SK-N-SH (cell line): ENCODE results near the gene SPA17. TPM values are rescaled to one million over a fixed set of nuclear protein-coding genes. Genes with fewer than 3 reads are reported as not detected.

Experiments
- CTCF ChIA-PET: fragments of 300-600, 350-600 bp; formaldehyde crosslinking; extraction: SDS; loops from one replicate; lab custom pipeline; 2021; lab: Yijun Ruan, JAX
- POLR2A ChIA-PET: fragments of 350-600 bp; sonication (Branson Sonifier 250); formaldehyde crosslinking; extraction: SDS; loops from one replicate; lab custom pipeline; 2020; ENCODE audit warnings: antibody characterized with exemption, inconsistent platforms; lab: Yijun Ruan, JAX
- DNase-seq: peaks from one replicate; pipeline ENCODE4 v3.0.0; 2012
- H2AFZ ChIP-seq: fragments of 200-600 bp; sonication (generic); 2 replicates; pipeline ENCODE4 v1.8.1; 2016; ENCODE audit warnings: antibody characterized with exemption, mild to moderate bottlenecking, low read depth
- H3F3A ChIP-seq: fragments of 200-600 bp; sonication (generic); replicated peaks from 2 replicates; pipeline ENCODE3; 2016; ENCODE audit warnings: antibody characterized with exemption, mild to moderate bottlenecking; ENCODE audit not compliant: insufficient read depth
- H3K27ac ChIP-seq, 2 experiments: fragments of 200-500 bp in 1 of 2; fragments of 200-600 bp in 1 of 2; sonication (Bioruptor generic) in 1 of 2; sonication (generic), shearing (Covaris generic) in 1 of 2; 2 replicates each; pipeline versions ENCODE4 v1.5.1 to v1.6.1; 2014 to 2016; ENCODE audit warnings: low read depth in 2 of 2, inconsistent platforms in 1 of 2, low read length in 1 of 2, mild to moderate bottlenecking in 1 of 2, mixed read lengths in 1 of 2
- H3K27me3 ChIP-seq: fragments of 200-600 bp; sonication (generic), shearing (Covaris generic); 2 replicates; pipeline ENCODE4 v1.6.1; 2016; ENCODE audit warnings: mixed run types; ENCODE audit not compliant: insufficient read depth
- H3K36me3 ChIP-seq, 2 experiments: fragments of 200-500 bp in 1 of 2; fragments of 200-600 bp in 1 of 2; sonication (Bioruptor generic) in 1 of 2; sonication (generic) in 1 of 2; replicated peaks in 1 of 2; 2 replicates each; pipeline versions ENCODE3 to v1.5.1; 2014 to 2016; ENCODE audit warnings: low read length in 1 of 2, mild to moderate bottlenecking in 1 of 2; ENCODE audit not compliant: insufficient read depth in 2 of 2, control insufficient read depth in 1 of 2
- H3K4me1 ChIP-seq, 2 experiments: fragments of 200-500 bp in 1 of 2; fragments of 200-600 bp in 1 of 2; sonication (Bioruptor generic) in 1 of 2; sonication (generic), shearing (Covaris generic) in 1 of 2; 2 replicates each; pipeline versions ENCODE4 v1.5.1 to v1.6.1; 2014 to 2016; ENCODE audit warnings: low read depth in 1 of 2, low read length in 1 of 2, mixed run types in 1 of 2; ENCODE audit not compliant: insufficient read depth in 2 of 2, control insufficient read depth in 1 of 2
- H3K4me2 ChIP-seq: fragments of 200-600 bp; sonication (generic), shearing (Covaris generic); 2 replicates; pipeline ENCODE4 v1.6.1; 2017; ENCODE audit warnings: mixed run types
- H3K4me3 ChIP-seq, 2 experiments: fragments of 200-500 bp in 1 of 2; fragments of 200-600 bp in 1 of 2; sonication (Bioruptor generic) in 1 of 2; sonication (generic), shearing (Covaris generic) in 1 of 2; 2 replicates each; pipeline versions ENCODE4 v1.5.1 to v1.8.1; 2014 to 2016; ENCODE audit warnings: low read depth in 2 of 2, inconsistent platforms in 1 of 2, low read length in 1 of 2, mild to moderate bottlenecking in 1 of 2, mixed read lengths in 1 of 2, moderate library complexity in 1 of 2
- H3K79me2 ChIP-seq: fragments of 200-600 bp; sonication (generic); 2 replicates; pipeline ENCODE4 v1.8.1; 2017; ENCODE audit warnings: mild to moderate bottlenecking; ENCODE audit not compliant: insufficient read depth
- H3K9ac ChIP-seq: fragments of 200-600 bp; sonication (generic); 2 replicates; pipeline ENCODE4 v1.6.1; 2017; ENCODE audit warnings: mixed run types
- H3K9me2 ChIP-seq: fragments of 200-600 bp; sonication (generic); 2 replicates; pipeline ENCODE4 v1.6.1; 2017; ENCODE audit warnings: mixed run types
- H3K9me3 ChIP-seq: fragments of 200-600 bp; sonication (generic); 2 replicates; pipeline ENCODE4 v1.6.1; 2017; ENCODE audit warnings: mixed run types, mild to moderate bottlenecking, moderate library complexity
- H4K20me1 ChIP-seq: fragments of 200-600 bp; sonication (generic); 2 replicates; pipeline ENCODE4 v1.6.1; 2017; ENCODE audit warnings: mild to moderate bottlenecking, mixed run types; ENCODE audit not compliant: insufficient read depth
- CTCF ChIP-seq: fragments of 200-600 bp; sonication (generic); IDR thresholded peaks from 2 replicates; pipeline ENCODE4 v1.6.1; 2017; ENCODE audit warnings: antibody characterized with exemption, mild to moderate bottlenecking, moderate library complexity
- EP300 ChIP-seq, 2 experiments: IDR thresholded peaks; 2 replicates each; pipeline versions ENCODE4 v1.4.0 to v1.6.1; 2012; ENCODE audit warnings: borderline replicate concordance in 1 of 2, low read depth in 1 of 2, low read length in 1 of 2
- EZH2phosphoT487 ChIP-seq: fragments of 200-600 bp; sonication (generic); IDR thresholded peaks from 2 replicates; pipeline ENCODE4 v1.6.1; 2017; ENCODE audit warnings: low read depth, mixed run types, mild to moderate bottlenecking, antibody characterized with exemption, moderate library complexity, borderline replicate concordance
- FOXJ3 ChIP-seq: sonication (generic); formaldehyde crosslinking; IDR thresholded peaks from 2 replicates; pipeline ENCODE4 v1.5.1; 2020; ENCODE audit warnings: mild to moderate bottlenecking, missing genetic modification reagents
- GATA2 ChIP-seq: sonication (generic); formaldehyde crosslinking; IDR thresholded peaks from 2 replicates; pipeline ENCODE4 v1.5.0; 2020; ENCODE audit warnings: mild to moderate bottlenecking, missing genetic modification reagents
- MAX ChIP-seq: IDR thresholded peaks from 2 replicates; pipeline ENCODE4 v1.4.0; 2012; ENCODE audit warnings: low read depth
- NRF1 ChIP-seq: IDR thresholded peaks from 2 replicates; pipeline ENCODE4 v1.6.1; 2012; ENCODE audit warnings: low read depth, mild to moderate bottlenecking, low read length
- POLR2AphosphoS5 ChIP-seq: IDR thresholded peaks from 2 replicates; pipeline ENCODE4 v1.6.1; 2012; ENCODE audit warnings: low read depth, low read length
- RCOR1 ChIP-seq: fragments of 150-350 bp; IDR thresholded peaks from 2 replicates; pipeline ENCODE4 v1.6.1; 2017; ENCODE audit warnings: antibody characterized with exemption, low read length
- RFX5 ChIP-seq: IDR thresholded peaks from 2 replicates; pipeline ENCODE4 v1.6.1; 2012; ENCODE audit warnings: mild to moderate bottlenecking, improper control_type of control experiment, low read length
- SMC3 ChIP-seq: IDR thresholded peaks from 2 replicates; pipeline ENCODE4 v1.6.1; 2012; ENCODE audit warnings: low read depth, low read length, improper control_type of control experiment
- TAF1 ChIP-seq: IDR thresholded peaks from 2 replicates; pipeline ENCODE4 v1.6.1; 2012; ENCODE audit warnings: low read depth, mild to moderate bottlenecking, low read length, moderate library complexity, borderline replicate concordance
- TEAD4 ChIP-seq: IDR thresholded peaks from 2 replicates; pipeline ENCODE4 v1.4.0; 2012; ENCODE audit warnings: mild to moderate bottlenecking, borderline replicate concordance; ENCODE audit not compliant: insufficient read depth
- WGBS: methylation state at CpG from one replicate; pipeline ENCODE4 v1.1.6; 2017; ENCODE audit warnings: low lambda C conversion rate; 5-methylcytosine and 5-hydroxymethylcytosine counted together
- polyA plus RNA-seq, 3 experiments: library from polyadenylated mRNA; depleted of rRNA; stranded (reverse); fragments of >200 nt; gene quantifications; 2 replicates each; pipeline ENCODE4 v1.2.3, GENCODE V29; 2012
- TF ChIP-seq, protein P1 (sequence below): fragments of 150-350 bp; IDR thresholded peaks from 2 replicates; pipeline ENCODE4 v1.6.1; 2016; ENCODE audit warnings: mild to moderate bottlenecking, low read depth, low read length

SPA17 gene
- polyA plus RNA-seq, 1 of the 3 experiments (the other 2 are of a cell fraction) = 7.7 TPM

GRCh38 chr11:124674168-124674517 lies 439 bp downstream of the SPA17 start (continued):
- TF ChIP-seq CTCF = no peak
- TF ChIP-seq EP300 (IDR thresholded peaks at IDR 0.05; ENCODE audit: borderline replicate concordance in 1 of 2, low read depth in 1 of 2, low read length in 1 of 2) = no peak
- no peak for TF ChIP-seq TAF1
- TF ChIP-seq FOXJ3 (CRISPR knock-in tag) = no peak
- TF ChIP-seq POLR2AphosphoS5 = no peak
- TF ChIP-seq MAX = no peak
- no peak for TF ChIP-seq RCOR1
- TF ChIP-seq TEAD4 = no peak
- TF ChIP-seq EZH2phosphoT487 = no peak
- TF ChIP-seq, all 33 proteins: peak for 0

DNA sequence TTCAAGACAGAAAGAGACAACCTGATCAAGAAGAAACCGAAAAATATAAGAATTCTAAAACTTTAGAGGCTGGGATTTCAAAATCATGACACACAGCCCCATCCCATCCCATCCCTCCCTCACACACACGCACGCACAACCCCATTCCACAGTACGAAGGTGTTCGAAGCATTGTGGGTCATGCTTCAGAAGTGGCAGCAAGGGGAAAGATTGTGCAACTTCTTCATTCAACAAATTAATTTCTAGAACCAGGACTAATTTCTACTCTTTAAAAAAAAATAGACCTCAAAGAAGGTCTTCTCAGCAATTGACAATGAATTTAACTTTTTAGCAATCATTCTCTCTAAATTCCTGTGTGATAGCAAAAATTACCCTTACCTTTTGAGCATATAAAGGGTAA lies 867 bp downstream of the SPA17 start:
- ChIA-PET POLR2A (no interaction called here), CTCF (interaction anchor here (1.7 to 6.5 kb wide), 4 partner anchors 95 to 163 kb away, joined by 5 to 70 read pairs (median 8); no protein-coding TSS in a partner anchor)
- H3K9ac ChIP-seq = peak overlapping the region; percentile 89
- H3K9me3 ChIP-seq = no peaks in the 10 kb centered on the region
- no peaks in the 10 kb centered on the region for H3K9me2 ChIP-seq
- WGBS = 75% methylated on average over 5 of the region's 5 CpGs
- DNase-seq = no peak
- peak overlapping the region; percentile 87 to 89 for H3K4me3 ChIP-seq
- peak overlapping the region; percentile 96; the same call in 1 of the 2 replicates for H2AFZ ChIP-seq
- peaks cover 4% of the 10 kb centered on the region for H3F3A ChIP-seq
- H3K4me2 ChIP-seq = peak overlapping the region; percentile 81
- H4K20me1 ChIP-seq = no peaks in the 10 kb centered on the region
- H3K27me3 ChIP-seq = no peaks in the 10 kb centered on the region
- peak overlapping the region; percentile 87 to 88 for H3K27ac ChIP-seq
- peaks cover 0 to 4% of the 10 kb centered on the region in 2 experiments for H3K36me3 ChIP-seq
- TF ChIP-seq, protein P1, sequence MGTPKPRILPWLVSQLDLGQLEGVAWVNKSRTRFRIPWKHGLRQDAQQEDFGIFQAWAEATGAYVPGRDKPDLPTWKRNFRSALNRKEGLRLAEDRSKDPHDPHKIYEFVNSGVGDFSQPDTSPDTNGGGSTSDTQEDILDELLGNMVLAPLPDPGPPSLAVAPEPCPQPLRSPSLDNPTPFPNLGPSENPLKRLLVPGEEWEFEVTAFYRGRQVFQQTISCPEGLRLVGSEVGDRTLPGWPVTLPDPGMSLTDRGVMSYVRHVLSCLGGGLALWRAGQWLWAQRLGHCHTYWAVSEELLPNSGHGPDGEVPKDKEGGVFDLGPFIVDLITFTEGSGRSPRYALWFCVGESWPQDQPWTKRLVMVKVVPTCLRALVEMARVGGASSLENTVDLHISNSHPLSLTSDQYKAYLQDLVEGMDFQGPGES = no peak
- TF ChIP-seq RCOR1 = no peak
- TF ChIP-seq RFX5 = no peak
- no peak for TF ChIP-seq EZH2phosphoT487
- H3K79me2 ChIP-seq = no peaks in the 10 kb centered on the region
- H3K4me1 ChIP-seq = peaks cover 0 to 11% of the 10 kb centered on the region in 2 experiments; a peak in 1 of 4 replicates

GRCh38 chr11:124676386-124676785 lies 2.7 kb downstream of the SPA17 start:
- Histone ChIP-seq H3K36me3 (peaks cover 0 to 4% of the 10 kb centered on the region in 2 experiments), H3K9me2 (no peaks in the 10 kb centered on the region), H3K27me3 (no peaks in the 10 kb centered on the region), H3K9me3 (no peaks in the 10 kb centered on the region), H3K4me1 (peaks cover 0 to 11% of the 10 kb centered on the region in 2 experiments; a peak in 1 of 4 replicates), H3F3A (no peaks in the 10 kb centered on the region), H3K4me2 (no peak overlapping the region), H2AFZ (no peak overlapping the region), H3K79me2 (no peaks in the 10 kb centered on the region), H4K20me1 (no peaks in the 10 kb centered on the region), H3K9ac (no peak overlapping the region), H3K27ac (no peak overlapping the region), H3K4me3 (no peak overlapping the region)
- WGBS = 41% methylated on average over 2 of the region's 2 CpGs
- POLR2A ChIA-PET = no interaction called here
- TF ChIP-seq CTCF = no peak
- TF ChIP-seq SMC3 = no peak
- no peak for TF ChIP-seq NRF1
- no peak for TF ChIP-seq GATA2 (CRISPR knock-in tag)
- CTCF ChIA-PET = no interaction called here
- no peak for DNase-seq
